Activated CD4-positive, alpha-beta T cell treated with anti-CD3 and anti-CD28 coated beads, Interleukin-2, amount 50 U/mL, for 48 hours (primary cell): ENCODE results near the gene COQ3.

ENCODE experiments used
- DNase-seq, 2 experiments: peaks; one replicate each; pipeline ENCODE4 v3.0.0-alpha.2; 2020

Gene COQ3

GRCh38 chr6:99330159-99330558 lies 63.8 kb downstream of the COQ3 start:
- peak; percentile 63 to 73 for DNase-seq

GRCh38 chr6:99324996-99325395 lies 69.0 kb downstream of the COQ3 start:
- no peak for DNase-seq
